Measurements from ENCODE around the gene MUC5B. TPM values are rescaled to one million over a fixed set of nuclear protein-coding genes. Genes with fewer than 3 reads are reported as not detected.
A peak's percentile ranks its signal among the peaks of the same experiment; 100 is the strongest.

Gene MUC5B
- total and polyA plus RNA-seq, 2 of the 13 experiments (the other 11 are each of a cell fraction or from before 2014, with no cell fraction given), result 0.01 TPM; not detected in 1

DNA sequence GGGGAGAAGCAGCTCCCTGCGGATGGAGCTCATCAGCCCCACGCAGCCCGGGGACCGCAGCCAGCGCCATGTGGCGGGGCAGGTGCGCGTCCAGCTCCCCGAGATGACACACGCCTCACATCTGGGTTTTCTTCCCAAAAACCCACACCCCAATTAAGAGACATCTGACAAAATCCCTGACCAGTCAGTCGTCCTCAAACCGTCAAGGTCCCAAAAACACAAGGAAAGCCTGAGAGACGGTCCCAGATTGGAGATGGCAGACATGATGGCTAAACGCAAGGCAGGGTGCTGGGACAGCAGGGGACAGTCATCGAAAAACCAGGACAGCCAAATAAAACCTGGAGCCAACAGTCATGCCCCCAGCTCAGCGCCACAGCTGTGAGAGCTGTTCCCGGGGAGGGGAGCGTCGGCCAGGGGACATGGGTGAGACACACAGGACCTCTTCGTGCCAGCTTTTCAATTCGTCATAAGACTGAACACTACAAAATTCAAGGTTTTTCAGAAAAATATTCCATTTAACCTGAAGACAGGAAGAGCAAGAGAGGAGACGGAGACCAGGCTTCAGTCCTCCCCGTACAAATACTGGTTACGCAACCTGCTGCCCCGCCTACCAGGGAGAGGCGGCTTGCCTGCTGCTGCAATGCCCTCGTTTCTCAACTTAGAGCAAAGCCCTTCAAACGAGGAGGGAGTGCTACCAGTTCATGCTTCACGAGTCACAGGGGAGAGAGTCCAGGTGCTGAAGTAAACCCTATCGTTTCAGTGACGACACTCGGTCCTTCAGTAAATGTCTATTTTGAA is 76.0 kb downstream of the MUC5B start (continued):
- TF ChIP-seq, protein P1, sequence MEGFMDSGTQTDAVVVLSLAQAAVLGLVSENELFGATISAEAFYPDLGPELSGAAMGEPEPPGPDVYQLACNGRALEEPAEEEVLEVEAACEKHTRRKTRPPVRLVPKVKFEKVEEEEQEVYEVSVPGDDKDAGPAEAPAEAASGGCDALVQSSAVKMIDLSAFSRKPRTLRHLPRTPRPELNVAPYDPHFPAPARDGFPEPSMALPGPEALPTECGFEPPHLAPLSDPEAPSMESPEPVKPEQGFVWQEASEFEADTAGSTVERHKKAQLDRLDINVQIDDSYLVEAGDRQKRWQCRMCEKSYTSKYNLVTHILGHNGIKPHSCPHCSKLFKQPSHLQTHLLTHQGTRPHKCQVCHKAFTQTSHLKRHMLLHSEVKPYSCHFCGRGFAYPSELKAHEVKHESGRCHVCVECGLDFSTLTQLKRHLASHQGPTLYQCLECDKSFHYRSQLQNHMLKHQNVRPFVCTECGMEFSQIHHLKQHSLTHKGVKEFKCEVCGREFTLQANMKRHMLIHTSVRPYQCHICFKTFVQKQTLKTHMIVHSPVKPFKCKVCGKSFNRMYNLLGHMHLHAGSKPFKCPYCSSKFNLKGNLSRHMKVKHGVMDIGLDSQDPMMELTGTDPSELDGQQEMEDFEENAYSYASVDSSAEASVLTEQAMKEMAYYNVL (CRISPR knock-in tag; IDR thresholded peaks at IDR 0.05; ENCODE audit: borderline replicate concordance), result peak; percentile 72; the same call in 1 of the 2 replicates
- no peak for TF ChIP-seq ZBTB4 (CRISPR knock-in tag; IDR thresholded peaks at IDR 0.05; ENCODE audit: borderline replicate concordance)
- no peak for TF ChIP-seq ZBTB7A (CRISPR knock-in tag; IDR thresholded peaks at IDR 0.05)
- TF ChIP-seq ZNF674 (CRISPR knock-in tag; IDR thresholded peaks at IDR 0.05; ENCODE audit: low read depth), result no peak
- no peak for TF ChIP-seq ETV6 (CRISPR knock-in tag; conservative IDR thresholded peaks at IDR 0.05)
- TF ChIP-seq POGK (CRISPR knock-in tag; conservative IDR thresholded peaks at IDR 0.05), result 0 out of 2 replicates have a peak, but pooled peaks have one; percentile 45
- TF ChIP-seq JARID2 (CRISPR knock-in tag; IDR thresholded peaks at IDR 0.05; ENCODE audit: insufficient replicate concordance), result no peak
- peak; percentile 41; the same call in 1 of the 2 replicates for TF ChIP-seq ZNF431 (CRISPR knock-in tag; IDR thresholded peaks at IDR 0.05; ENCODE audit: borderline replicate concordance, low read depth)
- peak; percentile 47; the same call in 1 of the 2 replicates for TF ChIP-seq TFAP4 (IDR thresholded peaks at IDR 0.05; ENCODE audit: borderline replicate concordance, low read depth)
- TF ChIP-seq, protein P2, sequence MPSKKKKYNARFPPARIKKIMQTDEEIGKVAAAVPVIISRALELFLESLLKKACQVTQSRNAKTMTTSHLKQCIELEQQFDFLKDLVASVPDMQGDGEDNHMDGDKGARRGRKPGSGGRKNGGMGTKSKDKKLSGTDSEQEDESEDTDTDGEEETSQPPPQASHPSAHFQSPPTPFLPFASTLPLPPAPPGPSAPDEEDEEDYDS (CRISPR knock-in tag; IDR thresholded peaks at IDR 0.05), result peak; percentile 61
- peak; percentile 86; the same call in 1 of the 2 replicates for TF ChIP-seq REPIN1 (CRISPR knock-in tag; IDR thresholded peaks at IDR 0.05; ENCODE audit: borderline replicate concordance, low read depth)
- TF ChIP-seq ZNF562 (CRISPR knock-in tag; IDR thresholded peaks at IDR 0.05; ENCODE audit: borderline replicate concordance), result no peak
- TF ChIP-seq ZEB1 (IDR thresholded peaks at IDR 0.05; ENCODE audit: insufficient replicate concordance, low read depth), result no peak
- TF ChIP-seq CENPX (CRISPR knock-in tag; IDR thresholded peaks at IDR 0.05), result no peak
- TF ChIP-seq, protein P3, sequence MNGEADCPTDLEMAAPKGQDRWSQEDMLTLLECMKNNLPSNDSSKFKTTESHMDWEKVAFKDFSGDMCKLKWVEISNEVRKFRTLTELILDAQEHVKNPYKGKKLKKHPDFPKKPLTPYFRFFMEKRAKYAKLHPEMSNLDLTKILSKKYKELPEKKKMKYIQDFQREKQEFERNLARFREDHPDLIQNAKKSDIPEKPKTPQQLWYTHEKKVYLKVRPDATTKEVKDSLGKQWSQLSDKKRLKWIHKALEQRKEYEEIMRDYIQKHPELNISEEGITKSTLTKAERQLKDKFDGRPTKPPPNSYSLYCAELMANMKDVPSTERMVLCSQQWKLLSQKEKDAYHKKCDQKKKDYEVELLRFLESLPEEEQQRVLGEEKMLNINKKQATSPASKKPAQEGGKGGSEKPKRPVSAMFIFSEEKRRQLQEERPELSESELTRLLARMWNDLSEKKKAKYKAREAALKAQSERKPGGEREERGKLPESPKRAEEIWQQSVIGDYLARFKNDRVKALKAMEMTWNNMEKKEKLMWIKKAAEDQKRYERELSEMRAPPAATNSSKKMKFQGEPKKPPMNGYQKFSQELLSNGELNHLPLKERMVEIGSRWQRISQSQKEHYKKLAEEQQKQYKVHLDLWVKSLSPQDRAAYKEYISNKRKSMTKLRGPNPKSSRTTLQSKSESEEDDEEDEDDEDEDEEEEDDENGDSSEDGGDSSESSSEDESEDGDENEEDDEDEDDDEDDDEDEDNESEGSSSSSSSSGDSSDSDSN (CRISPR knock-in tag; IDR thresholded peaks at IDR 0.05), result no peak
- no peak for TF ChIP-seq ZNF83 (CRISPR knock-in tag; IDR thresholded peaks at IDR 0.05; ENCODE audit: borderline replicate concordance)

Measured in HepG2 (cell line).